Neural cell (in vitro differentiated cells): ENCODE results near the gene ZDHHC14. TPM values are rescaled to one million over a fixed set of nuclear protein-coding genes. Genes with fewer than 3 reads are reported as not detected.

ENCODE experiments used
- H2AFZ ChIP-seq: fragments of 200-600, 300-800 bp; sonication (generic), shearing (Covaris generic); 2 replicates; pipeline ENCODE4 v1.6.0; 2014; ENCODE audit warnings: low read depth, mild to moderate bottlenecking, antibody characterized with exemption, low read length, moderate library complexity
- H3F3A ChIP-seq: fragments of 200-600 bp; shearing (Covaris generic); 2 replicates; pipeline ENCODE4 v1.6.1; 2016; ENCODE audit warnings: mild to moderate bottlenecking, moderate library complexity, mixed read lengths, antibody characterized with exemption, low read length; ENCODE audit not compliant: insufficient read depth, poor library complexity, severe bottlenecking
- H3K27ac ChIP-seq: fragments of 200-600, 300-800 bp; sonication (generic), shearing (Covaris generic); 2 replicates; pipeline ENCODE4 v1.5.1; 2014; ENCODE audit warnings: mild to moderate bottlenecking, low read length, moderate library complexity
- H3K27me3 ChIP-seq: fragments of 300-800, 200-600 bp; sonication (generic), shearing (Covaris generic); 2 replicates; pipeline ENCODE4 v1.6.0; 2014; ENCODE audit warnings: mild to moderate bottlenecking, low read depth, low read length, moderate library complexity; ENCODE audit not compliant: insufficient read depth
- H3K36me3 ChIP-seq: fragments of 300-800, 200-600 bp; sonication (generic), shearing (Covaris generic); 2 replicates; pipeline ENCODE4 v1.5.1; 2014; ENCODE audit warnings: mild to moderate bottlenecking, antibody characterized with exemption, low read length, moderate library complexity; ENCODE audit not compliant: insufficient read depth
- H3K4me2 ChIP-seq: fragments of 300-800, 200-600 bp; sonication (generic), shearing (Covaris generic); 2 replicates; pipeline ENCODE4 v1.6.0; 2014; ENCODE audit warnings: mild to moderate bottlenecking, low read length
- H3K4me3 ChIP-seq: fragments of 300-800, 200-600 bp; sonication (generic), shearing (Covaris generic); 2 replicates; pipeline ENCODE4 v1.5.1; 2014; ENCODE audit warnings: mild to moderate bottlenecking, low read length, moderate library complexity
- H3K79me2 ChIP-seq: fragments of 200-600 bp; shearing (Covaris generic); replicated peaks from 2 replicates; pipeline ENCODE4 v1.6.0; 2014; ENCODE audit warnings: mild to moderate bottlenecking, low read length, moderate library complexity; ENCODE audit not compliant: insufficient read depth
- H3K9ac ChIP-seq: fragments of 300-800, 200-600 bp; sonication (generic), shearing (Covaris generic); 2 replicates; pipeline ENCODE4 v1.6.1; 2016; ENCODE audit warnings: mild to moderate bottlenecking, low read length, mixed read lengths
- H3K9me2 ChIP-seq: fragments of 200-600 bp; shearing (Covaris generic); 2 replicates; pipeline ENCODE4 v1.6.1; 2016; ENCODE audit warnings: mild to moderate bottlenecking, low read length, mixed read lengths; ENCODE audit not compliant: insufficient read depth
- H3K9me3 ChIP-seq: fragments of 200-600, 300-800 bp; sonication (generic), shearing (Covaris generic); 2 replicates; pipeline ENCODE4 v1.6.1; 2016; ENCODE audit warnings: mild to moderate bottlenecking, mixed run types, low read length, moderate library complexity, mixed read lengths
- H4K20me1 ChIP-seq: fragments of 200-600 bp; shearing (Covaris generic); 2 replicates; pipeline ENCODE4 v1.6.1; 2016; ENCODE audit warnings: mild to moderate bottlenecking, mixed run types; ENCODE audit not compliant: insufficient read depth
- CTCF ChIP-seq: fragments of 450-650 bp; IDR thresholded peaks from 2 replicates; pipeline ENCODE4 v1.5.1; 2014; ENCODE audit warnings: antibody characterized with exemption, mild to moderate bottlenecking, moderate library complexity; ENCODE audit not compliant: poor library complexity, severe bottlenecking
- EP300 ChIP-seq: fragments of 450-650 bp; conservative IDR thresholded peaks from 2 replicates; pipeline ENCODE4 v1.6.1; 2014; ENCODE audit warnings: antibody characterized with exemption, mild to moderate bottlenecking, moderate library complexity; ENCODE audit not compliant: poor library complexity, severe bottlenecking
- EZH2 ChIP-seq: fragments of 200-600, 300-800 bp; shearing (Covaris generic), sonication (generic); IDR thresholded peaks from 2 replicates; pipeline ENCODE4 v1.6.1; 2014; ENCODE audit warnings: antibody characterized with exemption, low read length, borderline replicate concordance, mild to moderate bottlenecking; ENCODE audit not compliant: insufficient read depth, poor library complexity, severe bottlenecking
- MXI1 ChIP-seq: fragments of 450-650 bp; conservative IDR thresholded peaks from 2 replicates; pipeline ENCODE4 v1.6.1; 2014; ENCODE audit warnings: antibody characterized with exemption, mild to moderate bottlenecking; ENCODE audit not compliant: poor library complexity, severe bottlenecking
- POLR2AphosphoS5 ChIP-seq: IDR thresholded peaks from 2 replicates; pipeline ENCODE4 v1.6.1; 2012
- RAD21 ChIP-seq: fragments of 450-650 bp; conservative IDR thresholded peaks from 2 replicates; pipeline ENCODE4 v1.6.1; 2014; ENCODE audit warnings: antibody characterized with exemption, mild to moderate bottlenecking, moderate library complexity
- REST ChIP-seq: IDR thresholded peaks from 2 replicates; pipeline ENCODE4 v1.6.1; 2012; ENCODE audit warnings: borderline replicate concordance
- SMC3 ChIP-seq: fragments of 450-650 bp; conservative IDR thresholded peaks from 2 replicates; pipeline ENCODE4 v1.6.1; 2014; ENCODE audit warnings: antibody characterized with exemption, mild to moderate bottlenecking, moderate library complexity; ENCODE audit not compliant: poor library complexity
- TAF1 ChIP-seq: IDR thresholded peaks from 2 replicates; pipeline ENCODE4 v1.6.1; 2012; ENCODE audit warnings: low read depth
- polyA plus RNA-seq: library from polyadenylated mRNA; depleted of rRNA; stranded (reverse); fragments of >200 nt; gene quantifications from 2 replicates; pipeline ENCODE4 v1.2.3, GENCODE V29; 2014

Gene ZDHHC14
- polyA plus RNA-seq, 1 donor from 2014 or later: 4.1 TPM

- Histone ChIP-seq H3K4me2 (no peak overlapping the region), H3K79me2 (no peaks in the 10 kb centered on the region), H4K20me1 (no peaks in the 10 kb centered on the region), H3K9me2 (no peaks in the 10 kb centered on the region), H3K4me3 (no peak overlapping the region), H3K27ac (no peak overlapping the region), H3K9ac (no peak overlapping the region), H3F3A (no peaks in the 10 kb centered on the region), H2AFZ (no peak overlapping the region), H3K9me3 (no peaks in the 10 kb centered on the region), H3K27me3 (no peaks in the 10 kb centered on the region), H3K36me3 (no peaks in the 10 kb centered on the region)
- TF ChIP-seq TAF1: no peak
- TF ChIP-seq EZH2: no peak
- no peak for TF ChIP-seq EP300
- TF ChIP-seq REST: no peak
- TF ChIP-seq CTCF: no peak
- TF ChIP-seq POLR2AphosphoS5: no peak
- no peak for TF ChIP-seq RAD21
- TF ChIP-seq MXI1: no peak
Observed at GRCh38 chr6:157479464-157480303, 98.7 kb downstream of the ZDHHC14 start.

GRCh38 chr6:157481189-157481864 is 100.3 kb downstream of the ZDHHC14 start:
- H3K4me3 ChIP-seq: no peak overlapping the region
- no peak overlapping the region for H3K4me2 ChIP-seq
- no peak overlapping the region for H3K9ac ChIP-seq
- no peaks in the 10 kb centered on the region for H3K36me3 ChIP-seq
- no peaks in the 10 kb centered on the region for H3K79me2 ChIP-seq
- no peak for TF ChIP-seq TAF1
- TF ChIP-seq EP300: no peak
- TF ChIP-seq RAD21: no peak
- no peak for TF ChIP-seq MXI1
- no peak for TF ChIP-seq CTCF
- no peak for TF ChIP-seq SMC3
- no peak for TF ChIP-seq REST
- H3F3A ChIP-seq: no peaks in the 10 kb centered on the region
- H3K27ac ChIP-seq: no peak overlapping the region
- H2AFZ ChIP-seq: no peak overlapping the region
- no peaks in the 10 kb centered on the region for H3K9me3 ChIP-seq
- H3K9me2 ChIP-seq: no peaks in the 10 kb centered on the region
- no peaks in the 10 kb centered on the region for H4K20me1 ChIP-seq
- no peaks in the 10 kb centered on the region for H3K27me3 ChIP-seq
